Neural crest cell (in vitro differentiated cells): ENCODE data around the gene SUPT3H. TPM values are rescaled to one million over a fixed set of nuclear protein-coding genes. Genes with fewer than 3 reads are reported as not detected.
"Not testable (repeated sequence)": the region's sequence is repeated elsewhere in the genome, so short reads cannot be mapped to it uniquely, and the experiment has no call there.

Experiments used
- DNase-seq: peaks from one replicate; pipeline ENCODE4 v3.0.0; 2021; ENCODE audit warnings: low read depth, mixed read lengths, low spot score
- H3K27ac Mint-ChIP-seq: one replicate; pipeline ENCODE4 v1.8.0; 2021; ENCODE audit warnings: mild to moderate bottlenecking, mixed read lengths; ENCODE audit not compliant: unreplicated experiment
- H3K27me3 Mint-ChIP-seq: 2 replicates; pipeline ENCODE4 v1.8.0; 2021; ENCODE audit warnings: low read depth, mild to moderate bottlenecking, mixed read lengths
- H3K36me3 Mint-ChIP-seq: 2 replicates; pipeline ENCODE4 v1.8.0; 2021; ENCODE audit warnings: low read depth, mild to moderate bottlenecking, mixed read lengths
- H3K4me1 Mint-ChIP-seq: 2 replicates; pipeline ENCODE4 v1.8.0; 2021; ENCODE audit warnings: mixed read lengths
- H3K4me3 Mint-ChIP-seq: one replicate; pipeline ENCODE4 v1.8.0; 2021; ENCODE audit warnings: mild to moderate bottlenecking, mixed read lengths
- H3K9me3 Mint-ChIP-seq: 2 replicates; pipeline ENCODE4 v1.8.0; 2021; ENCODE audit warnings: mixed read lengths
- CTCF ChIP-seq: fragments of 200-600 bp; sonication (generic); conservative IDR thresholded peaks from 2 replicates; pipeline ENCODE4 v1.5.0; 2021; ENCODE audit warnings: antibody characterized with exemption, mild to moderate bottlenecking
- total RNA-seq: library from RNA; stranded (reverse); gene quantifications from 2 replicates; pipeline ENCODE4 v1.2.1, GENCODE V29; 2021

Gene SUPT3H
- total RNA-seq, 1 donor from 2014 or later = 17.0 TPM

- H3K27me3 Mint-ChIP-seq = no peaks in the 10 kb centered on the region
- no peak for TF ChIP-seq CTCF
- no peak overlapping the region for H3K4me3 Mint-ChIP-seq
- DNase-seq = no peak
- H3K4me1 Mint-ChIP-seq = no peaks in the 10 kb centered on the region
- H3K36me3 Mint-ChIP-seq = peaks cover 7% of the 10 kb centered on the region
- H3K27ac Mint-ChIP-seq = no peak overlapping the region
- H3K9me3 Mint-ChIP-seq = peaks cover 11% of the 10 kb centered on the region
These were observed 84.4 kb downstream of the SUPT3H start for GRCh38 chr6:45293306-45293705.

- no peak overlapping the region for H3K27ac Mint-ChIP-seq
- peaks cover 12% of the 10 kb centered on the region for H3K36me3 Mint-ChIP-seq
- no peaks in the 10 kb centered on the region for H3K27me3 Mint-ChIP-seq
- no peak for DNase-seq
- H3K4me3 Mint-ChIP-seq = no peak overlapping the region
- H3K9me3 Mint-ChIP-seq = peaks cover 7% of the 10 kb centered on the region
- TF ChIP-seq CTCF = no peak
- no peaks in the 10 kb centered on the region for H3K4me1 Mint-ChIP-seq
These were observed 87.8 kb downstream of the SUPT3H start for GRCh38 chr6:45289751-45290514.

- not testable (repeated sequence) for H3K27ac Mint-ChIP-seq, H3K27me3 Mint-ChIP-seq, H3K4me3 Mint-ChIP-seq, DNase-seq, H3K4me1 Mint-ChIP-seq
- Mint-ChIP-seq H3K9me3 (peaks cover 11% of the 10 kb centered on the region), H3K36me3 (peaks cover 29% of the 10 kb centered on the region)
These were observed 91.0 kb downstream of the SUPT3H start for GRCh38 chr6:45286707-45287106.

- no peak overlapping the region for H3K27ac Mint-ChIP-seq
- no peak for DNase-seq
- no peaks in the 10 kb centered on the region for H3K4me1 Mint-ChIP-seq
- H3K36me3 Mint-ChIP-seq = peaks cover 22% of the 10 kb centered on the region
- H3K9me3 Mint-ChIP-seq = peaks cover 6% of the 10 kb centered on the region
- H3K27me3 Mint-ChIP-seq = no peaks in the 10 kb centered on the region
- no peak overlapping the region for H3K4me3 Mint-ChIP-seq
- TF ChIP-seq CTCF = no peak
These were observed 99.4 kb downstream of the SUPT3H start for GRCh38 chr6:45278367-45278766.

- H3K36me3 Mint-ChIP-seq = peaks cover 21% of the 10 kb centered on the region
- H3K4me3 Mint-ChIP-seq, H3K27me3 Mint-ChIP-seq, H3K9me3 Mint-ChIP-seq, H3K27ac Mint-ChIP-seq, DNase-seq, H3K4me1 Mint-ChIP-seq: not testable (repeated sequence)
These were observed 100.0 kb downstream of the SUPT3H start for GRCh38 chr6:45277741-45278140.

GRCh38 chr6:45275358-45275757, 102.4 kb downstream of the SUPT3H start:
- no peak for DNase-seq
- H3K4me3 Mint-ChIP-seq = no peak overlapping the region
- no peaks in the 10 kb centered on the region for H3K27me3 Mint-ChIP-seq
- peaks cover 3% of the 10 kb centered on the region for H3K9me3 Mint-ChIP-seq
- TF ChIP-seq CTCF = no peak
- peaks cover 15% of the 10 kb centered on the region for H3K36me3 Mint-ChIP-seq
- H3K4me1 Mint-ChIP-seq = no peaks in the 10 kb centered on the region
- H3K27ac Mint-ChIP-seq = no peak overlapping the region
